Progenitor cell of endocrine pancreas (in vitro differentiated cells): Measurements from ENCODE around the gene ADAMTS5. TPM values are rescaled to one million over a fixed set of nuclear protein-coding genes. Genes with fewer than 3 reads are reported as not detected.

Experiments used
- DNase-seq: peaks from one replicate; pipeline ENCODE4 v3.0.0; 2021; ENCODE audit warnings: low spot score; ENCODE audit not compliant: unreplicated experiment
- H3K27ac Mint-ChIP-seq: 2 replicates; pipeline ENCODE4 v1.8.0; 2021; ENCODE audit warnings: mild to moderate bottlenecking, moderate library complexity, mixed read lengths
- H3K27me3 Mint-ChIP-seq: 2 replicates; pipeline ENCODE4 v1.8.0; 2021; ENCODE audit warnings: mixed read lengths
- H3K36me3 Mint-ChIP-seq: 2 replicates; pipeline ENCODE4 v1.8.0; 2022; ENCODE audit warnings: mixed read lengths; ENCODE audit not compliant: insufficient read depth
- H3K4me1 Mint-ChIP-seq: 2 replicates; pipeline ENCODE4 v1.8.0; 2021; ENCODE audit warnings: low read depth, mixed read lengths
- H3K4me3 Mint-ChIP-seq: 2 replicates; pipeline ENCODE4 v1.8.0; 2021; ENCODE audit warnings: low read depth, mild to moderate bottlenecking, moderate library complexity, mixed read lengths
- H3K9me3 Mint-ChIP-seq: 2 replicates; pipeline ENCODE4 v1.8.0; 2021; ENCODE audit warnings: low read depth, mixed read lengths
- total RNA-seq: library from RNA; stranded (reverse); gene quantifications from 2 replicates; pipeline ENCODE4 v1.2.1, GENCODE V29; 2021
- TF ChIP-seq, protein P1 (sequence below): fragments of 200-600 bp; sonication (generic); IDR thresholded peaks from one replicate; pipeline ENCODE4 v1.5.0; 2021; ENCODE audit warnings: antibody characterized with exemption, mild to moderate bottlenecking; ENCODE audit not compliant: unreplicated experiment

ADAMTS5 gene
- total RNA-seq, 1 donor from 2014 or later: 3.2 TPM

DNA sequence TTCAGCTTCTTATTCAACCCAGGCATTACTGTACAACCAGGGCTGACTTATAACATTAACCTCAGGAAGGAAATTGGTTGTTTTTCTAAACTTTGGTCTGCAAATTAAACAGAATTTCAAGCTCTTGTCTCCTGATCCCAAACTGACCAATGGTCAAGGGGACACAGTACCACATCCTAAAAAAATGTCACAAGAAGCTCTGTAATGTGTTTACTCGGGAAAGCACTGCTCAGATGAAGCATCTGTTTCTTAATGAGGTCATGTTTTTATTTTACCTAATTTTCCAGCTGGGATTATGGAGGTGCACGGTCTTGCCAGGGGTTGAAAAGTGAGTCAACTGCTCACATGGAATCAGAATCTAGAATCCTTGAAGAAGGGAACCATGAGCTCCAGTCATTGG is 18.7 kb downstream of the ADAMTS5 start:
- Mint-ChIP-seq H3K27ac (no peak overlapping the region), H3K36me3 (no peaks in the 10 kb centered on the region), H3K4me1 (peaks cover 8% of the 10 kb centered on the region), H3K4me3 (no peak overlapping the region), H3K27me3 (no peaks in the 10 kb centered on the region), H3K9me3 (no peaks in the 10 kb centered on the region)
- no peak for DNase-seq
- TF ChIP-seq, protein P1, sequence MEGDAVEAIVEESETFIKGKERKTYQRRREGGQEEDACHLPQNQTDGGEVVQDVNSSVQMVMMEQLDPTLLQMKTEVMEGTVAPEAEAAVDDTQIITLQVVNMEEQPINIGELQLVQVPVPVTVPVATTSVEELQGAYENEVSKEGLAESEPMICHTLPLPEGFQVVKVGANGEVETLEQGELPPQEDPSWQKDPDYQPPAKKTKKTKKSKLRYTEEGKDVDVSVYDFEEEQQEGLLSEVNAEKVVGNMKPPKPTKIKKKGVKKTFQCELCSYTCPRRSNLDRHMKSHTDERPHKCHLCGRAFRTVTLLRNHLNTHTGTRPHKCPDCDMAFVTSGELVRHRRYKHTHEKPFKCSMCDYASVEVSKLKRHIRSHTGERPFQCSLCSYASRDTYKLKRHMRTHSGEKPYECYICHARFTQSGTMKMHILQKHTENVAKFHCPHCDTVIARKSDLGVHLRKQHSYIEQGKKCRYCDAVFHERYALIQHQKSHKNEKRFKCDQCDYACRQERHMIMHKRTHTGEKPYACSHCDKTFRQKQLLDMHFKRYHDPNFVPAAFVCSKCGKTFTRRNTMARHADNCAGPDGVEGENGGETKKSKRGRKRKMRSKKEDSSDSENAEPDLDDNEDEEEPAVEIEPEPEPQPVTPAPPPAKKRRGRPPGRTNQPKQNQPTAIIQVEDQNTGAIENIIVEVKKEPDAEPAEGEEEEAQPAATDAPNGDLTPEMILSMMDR: no peak

DNA sequence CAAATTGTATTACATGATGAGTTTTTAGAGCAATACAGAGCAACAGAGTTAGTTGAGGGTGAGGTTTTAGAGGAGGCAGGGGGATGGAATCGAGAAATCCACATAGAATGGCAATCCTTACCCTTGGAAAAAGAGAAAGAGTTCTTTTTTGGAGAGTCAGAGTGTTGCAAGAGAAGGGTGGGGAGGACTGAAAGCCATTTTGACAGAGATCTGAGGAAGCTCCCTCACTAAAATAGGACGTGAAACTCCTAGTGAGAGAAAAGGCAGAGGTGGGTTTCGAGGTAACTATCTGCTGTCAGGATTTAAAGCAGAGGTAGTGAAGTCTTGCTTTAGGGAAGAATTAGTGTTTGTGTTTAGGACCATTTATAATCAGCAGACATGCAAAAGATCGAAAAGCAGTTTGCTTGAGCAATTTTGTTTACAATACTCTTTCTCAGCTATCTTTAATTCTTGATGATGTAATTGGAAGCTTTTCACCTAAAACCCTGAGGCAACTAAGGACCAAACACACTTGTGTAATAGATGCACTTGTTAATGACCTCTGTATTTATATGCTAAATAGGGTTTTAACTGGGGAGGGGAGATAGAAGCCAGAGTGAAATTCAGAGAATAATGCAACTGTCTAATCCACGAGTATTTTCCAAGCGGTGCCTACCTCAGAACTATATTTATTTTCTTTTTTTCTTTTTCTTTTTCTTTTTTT is 20.0 kb downstream of the ADAMTS5 start:
- peaks cover 8% of the 10 kb centered on the region for H3K4me1 Mint-ChIP-seq
- no peaks in the 10 kb centered on the region for H3K9me3 Mint-ChIP-seq
- no peaks in the 10 kb centered on the region for H3K36me3 Mint-ChIP-seq
- TF ChIP-seq, protein P1: no peak
- no peak overlapping the region for H3K27ac Mint-ChIP-seq
- DNase-seq: no peak
- H3K27me3 Mint-ChIP-seq: no peaks in the 10 kb centered on the region
- H3K4me3 Mint-ChIP-seq: no peak overlapping the region

DNA sequence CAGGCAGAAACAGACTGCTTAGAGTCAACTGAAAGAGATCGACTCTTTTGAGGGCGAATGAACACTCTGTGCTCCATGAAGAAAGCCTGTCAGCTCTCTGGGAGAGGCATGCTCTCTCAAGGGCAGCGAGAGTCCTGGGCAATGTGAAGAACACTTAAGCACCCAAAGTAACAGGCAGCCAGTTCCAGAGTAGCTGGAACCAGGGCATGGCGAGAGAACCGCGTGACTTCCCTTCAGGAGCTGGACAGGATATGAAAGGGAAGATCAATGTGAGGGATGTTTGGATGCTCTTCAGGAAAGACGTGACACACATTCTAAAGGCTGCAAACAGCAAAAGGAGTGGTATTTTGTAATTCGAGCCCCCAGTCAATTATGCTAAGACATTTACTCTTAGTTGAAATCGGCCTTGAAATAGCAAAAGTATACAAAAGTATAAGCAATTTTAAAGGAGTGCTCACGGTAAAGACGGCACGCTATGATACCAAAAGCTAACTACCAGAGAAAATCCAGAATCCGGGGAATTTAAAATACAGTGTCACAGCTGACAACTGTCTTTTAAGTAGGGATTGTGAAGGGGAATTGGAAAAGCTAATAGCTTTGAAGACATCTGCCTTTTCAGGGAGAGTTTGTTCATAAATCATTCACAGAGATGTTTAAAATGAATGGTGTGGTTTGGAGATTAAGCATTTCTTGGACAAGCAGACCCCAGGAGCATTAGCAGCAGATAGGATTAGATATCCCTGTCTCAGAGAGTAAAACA is 20.8 kb downstream of the ADAMTS5 start:
- Mint-ChIP-seq H3K27ac (no peak overlapping the region), H3K36me3 (no peaks in the 10 kb centered on the region), H3K27me3 (no peaks in the 10 kb centered on the region), H3K4me1 (peaks cover 8% of the 10 kb centered on the region), H3K4me3 (no peak overlapping the region), H3K9me3 (no peaks in the 10 kb centered on the region)
- no peak for DNase-seq
- TF ChIP-seq, protein P1: no peak

DNA sequence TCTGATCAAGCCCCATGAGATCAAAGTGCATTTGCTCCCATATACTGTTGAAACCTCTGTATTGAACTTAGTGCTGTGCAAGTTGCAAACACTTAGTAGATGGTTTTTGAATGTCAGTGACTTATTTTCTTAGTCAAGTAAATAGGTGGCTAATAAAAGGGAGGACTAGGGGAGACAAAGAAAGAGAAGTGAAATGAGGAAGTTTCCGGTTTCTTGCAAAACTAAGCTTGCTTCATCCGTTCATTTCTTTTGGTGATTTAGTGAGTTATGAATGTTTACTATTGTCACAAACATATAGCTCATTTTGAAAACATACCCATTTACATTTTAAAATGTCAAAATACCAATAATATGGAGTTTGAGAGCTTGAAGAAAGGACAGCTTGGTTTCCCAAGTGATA is 23.0 kb downstream of the ADAMTS5 start:
- Mint-ChIP-seq H3K4me1 (peaks cover 18% of the 10 kb centered on the region), H3K36me3 (no peaks in the 10 kb centered on the region), H3K4me3 (no peak overlapping the region), H3K9me3 (no peaks in the 10 kb centered on the region), H3K27ac (no peak overlapping the region), H3K27me3 (no peaks in the 10 kb centered on the region)
- TF ChIP-seq, protein P1: no peak
- no peak for DNase-seq

DNA sequence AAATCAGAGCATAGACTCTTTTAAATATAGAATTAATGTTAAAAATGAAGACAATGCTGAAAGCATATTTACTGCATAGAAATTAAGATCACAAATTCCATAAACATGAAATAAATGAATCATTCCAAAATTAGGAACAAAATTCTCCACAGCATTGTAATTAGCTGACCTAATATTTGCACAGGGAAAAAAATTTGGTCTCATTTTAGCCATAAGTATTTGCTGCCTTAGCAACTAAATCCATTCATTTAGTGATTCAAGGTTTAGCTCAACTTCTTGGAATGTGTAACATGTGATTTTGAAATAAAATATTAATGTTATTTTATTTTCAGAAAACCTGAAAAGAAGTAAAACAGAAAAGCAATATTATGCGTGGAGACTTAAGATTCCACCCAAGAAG is 25.5 kb downstream of the ADAMTS5 start:
- Mint-ChIP-seq H3K27me3 (no peaks in the 10 kb centered on the region), H3K27ac (no peak overlapping the region), H3K36me3 (no peaks in the 10 kb centered on the region), H3K4me3 (no peak overlapping the region), H3K4me1 (peaks cover 13% of the 10 kb centered on the region), H3K9me3 (no peaks in the 10 kb centered on the region)
- DNase-seq: no peak
- TF ChIP-seq, protein P1: no peak
